ENCODE data around the gene LACC1.

LACC1 gene

GRCh38 chr13:43879755-43880181 lies at the start of gene LACC1:
Gene LACC1, plus strand, starts transcription at chr13:43879904. Its CDS starts 1,082 bp downstream, at chr13:43880986.
- TF ChIP-seq CREB1 (IDR thresholded peaks at IDR 0.05; ENCODE audit: low read depth) (no peak), CEBPB (IDR thresholded peaks at IDR 0.05) (no peak), ZBTB7A (IDR thresholded peaks at IDR 0.05; ENCODE audit: low read depth) (peak; percentile 22; the same call in 1 of the 2 replicates), USF1 (IDR thresholded peaks at IDR 0.05) (no peak), MAX (IDR thresholded peaks at IDR 0.05) (peak; percentile 83), EP300 (IDR thresholded peaks at IDR 0.05; ENCODE audit: borderline replicate concordance) (no peak)

GRCh38 chr13:43830497-43830881 lies 49.2 kb upstream of the LACC1 start:
- TF ChIP-seq TCF12 (IDR thresholded peaks at IDR 0.05; ENCODE audit: low read depth): no peak
- TF ChIP-seq CREB1 (IDR thresholded peaks at IDR 0.05; ENCODE audit: low read depth): no peak
- TF ChIP-seq CEBPB (IDR thresholded peaks at IDR 0.05): no peak
- no peak for TF ChIP-seq ZBTB7A (IDR thresholded peaks at IDR 0.05; ENCODE audit: low read depth)
- TF ChIP-seq RAD21 (IDR thresholded peaks at IDR 0.05; ENCODE audit: low read depth): no peak
- no peak for TF ChIP-seq REST (IDR thresholded peaks at IDR 0.05; ENCODE audit: low read depth)
- no peak for TF ChIP-seq MAX (IDR thresholded peaks at IDR 0.05)

GRCh38 chr13:43831088-43831487 lies 48.6 kb upstream of the LACC1 start:
- no peak for TF ChIP-seq TAF1 (IDR thresholded peaks at IDR 0.05; ENCODE audit: low read depth)
- no peak for TF ChIP-seq REST (IDR thresholded peaks at IDR 0.05; ENCODE audit: low read depth)
- no peak for TF ChIP-seq CEBPB (IDR thresholded peaks at IDR 0.05)
- no peak for TF ChIP-seq TCF12 (IDR thresholded peaks at IDR 0.05; ENCODE audit: low read depth)
- TF ChIP-seq EGR1 (IDR thresholded peaks at IDR 0.05): no peak
- no peak for TF ChIP-seq YY1 (IDR thresholded peaks at IDR 0.05; ENCODE audit: low read depth)
- no peak for TF ChIP-seq RAD21 (IDR thresholded peaks at IDR 0.05; ENCODE audit: low read depth)
- TF ChIP-seq MAX (IDR thresholded peaks at IDR 0.05): no peak
- no peak for TF ChIP-seq EP300 (IDR thresholded peaks at IDR 0.05; ENCODE audit: borderline replicate concordance)
- TF ChIP-seq USF1 (IDR thresholded peaks at IDR 0.05): no peak
- TF ChIP-seq TEAD4 (IDR thresholded peaks at IDR 0.05): no peak
- TF ChIP-seq CREB1 (IDR thresholded peaks at IDR 0.05; ENCODE audit: low read depth): no peak
- TF ChIP-seq NFIC (IDR thresholded peaks at IDR 0.05): no peak
- TF ChIP-seq ZBTB7A (IDR thresholded peaks at IDR 0.05; ENCODE audit: low read depth): no peak

- no peak for TF ChIP-seq TAF1 (IDR thresholded peaks at IDR 0.05; ENCODE audit: low read depth)
- no peak for TF ChIP-seq TEAD4 (IDR thresholded peaks at IDR 0.05)
- no peak for TF ChIP-seq CEBPB (IDR thresholded peaks at IDR 0.05)
- TF ChIP-seq FOXM1 (IDR thresholded peaks at IDR 0.05; ENCODE audit: borderline replicate concordance, low read depth): no peak
- TF ChIP-seq EGR1 (IDR thresholded peaks at IDR 0.05): no peak
- no peak for TF ChIP-seq MAX (IDR thresholded peaks at IDR 0.05)
- no peak for TF ChIP-seq REST (IDR thresholded peaks at IDR 0.05; ENCODE audit: low read depth)
- TF ChIP-seq NFIC (IDR thresholded peaks at IDR 0.05): no peak
Observed at GRCh38 chr13:43835701-43836100, 44.0 kb upstream of the LACC1 start.

GRCh38 chr13:43838909-43839308 lies 40.8 kb upstream of the LACC1 start:
- TF ChIP-seq USF1 (IDR thresholded peaks at IDR 0.05) (no peak), REST (IDR thresholded peaks at IDR 0.05; ENCODE audit: low read depth) (no peak), TAF1 (IDR thresholded peaks at IDR 0.05; ENCODE audit: low read depth) (no peak), CREB1 (IDR thresholded peaks at IDR 0.05; ENCODE audit: low read depth) (no peak), ZBTB7A (IDR thresholded peaks at IDR 0.05; ENCODE audit: low read depth) (no peak), CEBPB (IDR thresholded peaks at IDR 0.05) (no peak), NFIC (IDR thresholded peaks at IDR 0.05) (no peak), FOXM1 (IDR thresholded peaks at IDR 0.05; ENCODE audit: borderline replicate concordance, low read depth) (no peak), MAX (IDR thresholded peaks at IDR 0.05) (no peak), EGR1 (IDR thresholded peaks at IDR 0.05) (no peak), EP300 (IDR thresholded peaks at IDR 0.05; ENCODE audit: borderline replicate concordance) (no peak)
